HG03045 (cell line): ENCODE measurements around the gene MAFB.

Experiments
- ATAC-seq: cut with Tn5 transposase; IDR thresholded peaks from one replicate; pipeline ENCODE4 v1.9.1; 2021; ENCODE audit warnings: mild to moderate bottlenecking, moderate library complexity; ENCODE audit not compliant: unreplicated experiment

The MAFB gene

DNA sequence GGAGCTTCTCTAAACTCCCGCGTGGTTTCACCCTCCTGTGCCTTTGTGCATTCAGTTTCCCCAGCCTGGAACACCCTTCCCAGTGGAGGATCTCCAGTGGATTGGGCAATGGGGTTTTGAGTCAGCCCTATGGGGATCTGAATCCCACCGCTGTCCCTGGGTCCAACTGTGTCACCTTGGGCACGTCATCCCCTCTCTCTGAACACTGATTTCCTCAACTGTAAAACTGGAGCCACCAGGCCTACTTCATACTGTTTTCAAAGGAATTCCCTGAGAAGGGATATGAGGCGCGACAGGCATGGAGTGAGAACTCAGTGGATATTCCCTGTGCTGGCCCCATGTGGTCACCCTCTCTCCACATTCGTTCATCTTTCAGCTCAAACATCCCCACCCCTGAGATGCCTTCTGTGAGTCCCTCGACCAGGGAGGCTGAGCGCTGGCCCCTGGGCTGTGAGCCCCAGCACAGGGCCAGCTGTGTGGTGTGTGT lies 25.7 kb downstream of the MAFB start:
- ATAC-seq, result no peak

DNA sequence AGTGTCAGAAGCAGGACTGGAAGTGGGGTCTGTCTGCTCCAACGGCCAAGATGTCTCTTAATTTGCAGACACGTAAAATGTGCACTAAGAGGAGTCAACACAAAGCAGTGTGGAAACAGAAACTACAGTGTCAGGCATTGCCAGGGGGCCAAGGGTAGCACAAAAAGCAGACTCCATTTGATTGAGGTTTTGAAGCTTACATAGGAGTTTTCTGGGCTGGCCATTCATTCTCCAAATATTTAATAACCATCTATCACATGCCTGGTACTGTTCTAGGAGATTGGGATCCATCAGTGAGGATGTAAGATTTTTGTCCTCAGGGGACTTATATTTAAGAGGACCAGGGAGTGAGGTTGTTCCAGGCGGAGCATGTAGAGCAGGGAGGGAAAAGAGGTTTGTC lies 29.5 kb downstream of the MAFB start:
- no peak for ATAC-seq

DNA sequence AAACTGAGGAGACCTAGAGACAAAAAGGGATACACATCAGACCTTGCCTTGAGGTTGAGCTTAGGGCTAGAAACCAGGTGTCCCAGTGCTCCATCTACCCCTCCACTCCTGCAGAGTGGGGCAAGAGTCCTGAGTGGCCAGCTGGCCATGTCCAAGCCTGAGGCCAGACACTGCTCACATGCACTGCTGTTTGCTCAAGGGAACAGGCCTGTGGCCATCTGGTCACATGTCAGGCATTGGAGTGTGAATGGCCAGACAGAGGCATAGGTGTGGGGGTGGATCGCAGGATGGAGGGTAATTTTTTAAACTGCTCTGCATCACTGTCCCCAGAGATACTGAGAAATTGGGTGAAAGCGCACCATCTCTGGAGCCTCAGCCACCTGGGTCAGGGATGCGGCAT lies 30.5 kb downstream of the MAFB start:
- no peak for ATAC-seq

DNA sequence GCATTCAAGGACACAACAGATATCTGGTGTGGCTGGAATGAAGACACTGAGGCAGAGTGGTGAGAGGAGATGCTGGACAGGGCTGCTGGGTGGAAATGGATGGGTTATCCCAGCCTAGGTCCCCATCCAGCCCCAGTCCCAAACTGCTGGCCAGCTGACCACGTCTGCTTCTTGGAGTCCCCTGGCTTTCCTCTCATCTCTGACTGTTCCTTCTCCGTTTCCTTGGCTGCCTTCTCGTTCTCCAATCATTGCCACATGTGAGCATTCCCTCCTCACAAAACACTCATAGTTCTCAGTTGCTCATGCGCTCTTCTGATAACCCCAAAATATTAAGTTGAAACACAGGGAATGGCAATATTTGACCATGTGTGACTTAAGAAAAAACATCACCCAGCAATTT lies 31.5 kb downstream of the MAFB start:
- ATAC-seq, result no peak

DNA sequence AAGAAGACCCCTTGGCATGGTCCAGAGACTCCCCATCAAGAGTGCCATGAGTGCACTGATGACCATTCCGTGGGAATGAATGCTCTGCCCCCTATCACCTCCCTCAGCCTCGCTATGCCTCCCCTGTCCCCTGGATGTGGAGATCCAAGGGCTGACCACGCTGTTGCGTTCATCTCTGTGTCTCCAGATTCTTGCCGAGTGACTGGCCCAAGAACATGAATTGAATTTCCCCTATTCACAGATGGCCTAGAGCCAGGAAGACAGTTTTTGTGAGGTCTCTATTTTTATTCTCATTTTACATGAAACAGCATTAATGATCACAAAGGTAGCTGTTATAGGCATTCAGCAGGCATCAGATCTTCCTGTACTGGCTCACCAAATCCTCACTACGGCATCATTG lies 33.6 kb downstream of the MAFB start:
- ATAC-seq, result no peak

DNA sequence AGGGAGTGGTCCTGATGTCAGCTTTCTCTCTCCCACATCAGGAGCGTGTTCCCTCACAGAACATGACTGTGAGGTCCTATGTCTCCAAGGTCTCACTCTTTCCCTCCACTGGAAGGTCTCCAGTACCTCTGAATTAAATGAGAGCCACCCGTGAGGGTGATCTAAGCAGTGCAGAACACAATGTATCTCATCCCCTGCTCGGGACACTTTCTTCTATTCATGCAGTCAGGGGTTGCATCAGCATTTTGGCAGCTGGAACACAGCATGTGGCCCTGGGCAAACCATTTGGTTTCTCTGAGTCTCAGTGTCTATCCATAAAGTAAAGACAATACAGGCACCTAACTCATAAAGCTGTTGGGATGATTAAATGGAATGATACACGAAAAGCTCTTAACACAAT lies 34.2 kb downstream of the MAFB start:
- ATAC-seq, result no peak

DNA sequence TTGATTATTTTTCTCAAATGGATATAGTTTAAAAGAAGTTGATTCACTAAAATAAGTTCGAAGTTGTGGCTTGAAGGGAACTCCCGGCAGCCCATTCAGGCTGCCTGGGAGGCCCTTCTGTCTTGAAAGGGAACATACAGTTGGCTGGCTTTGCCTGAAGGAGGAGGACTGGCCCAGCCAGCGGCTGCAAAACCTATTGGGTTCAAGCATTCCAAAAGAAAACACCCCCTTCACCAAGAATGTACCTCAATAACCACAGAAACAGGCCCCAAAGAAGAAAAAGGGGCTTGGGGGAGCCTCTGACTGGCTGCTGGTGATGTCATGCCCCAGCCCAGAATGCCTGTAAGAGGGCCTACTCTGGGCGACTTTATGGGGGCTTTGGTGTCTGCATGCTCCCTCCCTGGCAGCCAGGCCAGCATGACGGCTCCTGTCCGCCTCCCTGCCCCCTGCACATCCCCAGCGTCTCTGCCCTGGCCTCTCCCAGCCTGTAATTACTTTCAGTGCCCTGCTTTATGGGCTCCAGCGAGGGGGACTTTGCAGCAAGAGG lies 36.5 kb downstream of the MAFB start:
- no peak for ATAC-seq

DNA sequence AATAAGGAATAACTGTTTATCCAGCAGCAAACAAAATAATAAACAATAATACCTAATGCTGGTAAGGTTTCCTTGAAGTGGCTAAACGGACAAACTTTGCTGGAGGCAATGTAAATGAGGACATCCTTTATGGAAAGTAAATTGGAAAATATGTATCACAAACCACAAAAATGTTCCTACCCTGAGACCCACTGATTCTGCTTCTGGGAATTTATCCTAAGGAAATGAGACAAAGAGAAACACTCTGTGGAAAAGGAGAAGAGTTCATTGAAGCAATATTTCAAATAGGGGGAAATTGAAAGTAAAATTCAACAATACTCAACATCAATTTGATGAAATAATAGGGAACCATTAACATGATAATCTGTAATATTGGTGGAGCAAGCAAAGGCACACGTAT lies 37.9 kb downstream of the MAFB start:
- no peak for ATAC-seq

DNA sequence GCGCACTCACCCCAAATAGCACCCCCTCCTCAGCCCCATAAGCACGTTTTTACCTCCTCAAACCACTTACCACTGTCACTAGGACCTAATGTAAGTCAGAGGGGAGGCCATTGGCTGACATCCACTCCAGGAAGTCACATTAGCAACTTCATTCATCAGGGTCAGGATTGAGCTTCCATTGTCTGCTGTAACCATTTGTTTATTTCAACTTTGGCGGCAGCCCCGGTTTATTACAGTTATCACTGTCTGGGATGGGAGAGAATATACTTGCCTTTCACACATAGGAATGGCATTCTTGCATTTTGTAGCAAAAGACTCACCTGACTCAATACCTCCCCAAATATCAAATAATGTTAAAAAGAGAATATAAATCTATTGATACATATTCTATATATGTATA lies 38.3 kb downstream of the MAFB start:
- ATAC-seq, result no peak

DNA sequence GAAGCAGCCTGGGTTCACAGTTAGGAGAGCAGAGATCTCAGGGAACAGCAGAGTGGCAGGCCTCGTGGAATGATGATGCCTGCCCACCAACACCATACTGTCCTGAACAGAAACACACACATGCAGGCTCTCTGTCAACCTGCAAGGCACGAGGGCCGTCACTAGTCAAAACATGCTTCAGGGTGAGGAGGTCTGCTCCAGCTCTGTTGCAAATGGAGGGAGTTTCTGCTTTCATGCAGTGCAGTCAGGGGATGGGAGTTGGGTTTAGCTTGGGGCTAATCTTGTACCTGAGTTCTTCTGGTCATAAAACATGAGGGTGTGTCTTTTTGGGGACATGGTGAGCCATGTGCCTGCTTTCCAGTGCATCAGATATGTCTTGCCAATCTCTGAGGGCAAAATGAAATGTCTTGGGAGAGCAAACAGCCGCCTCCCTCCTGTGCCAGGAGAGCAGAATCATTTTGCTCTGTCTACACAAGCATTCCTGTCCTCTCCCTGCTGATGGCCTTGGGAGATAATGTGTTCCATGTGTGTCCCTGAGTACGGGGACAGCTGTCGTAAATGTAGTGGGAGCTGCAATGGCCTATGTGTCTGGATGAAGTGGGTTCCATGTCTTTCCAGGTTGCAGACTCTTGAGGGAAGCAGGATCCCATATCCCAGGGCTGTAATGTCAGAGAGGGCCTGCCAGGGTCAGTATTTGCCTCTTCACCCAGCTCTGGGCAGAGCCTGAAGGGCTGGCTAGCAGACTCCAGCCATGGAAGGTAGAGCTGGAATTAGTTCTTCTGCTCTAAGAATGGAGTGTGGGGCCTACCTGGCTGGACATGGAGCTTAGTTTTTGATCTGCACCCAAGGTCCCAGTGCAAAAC lies 40.6 kb downstream of the MAFB start:
- ATAC-seq, result no peak

DNA sequence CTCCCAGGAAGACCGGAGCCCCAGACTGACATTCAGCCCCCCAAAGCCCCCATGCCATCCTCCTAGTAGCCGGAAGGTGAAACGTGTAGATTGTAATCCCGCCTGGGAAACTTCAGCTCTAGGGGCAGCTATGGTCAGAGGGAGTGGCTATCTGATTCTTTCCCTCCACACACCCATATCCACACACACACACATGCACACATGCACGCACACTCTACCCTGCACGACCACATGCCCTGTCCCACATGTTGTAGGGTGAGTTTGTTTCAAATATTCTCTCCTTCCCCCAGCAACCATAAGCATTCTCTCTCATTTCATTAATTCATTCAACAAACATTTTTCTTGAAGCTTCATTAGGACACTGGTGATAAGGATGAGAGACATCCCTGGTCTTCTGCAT lies 42.2 kb downstream of the MAFB start:
- no peak for ATAC-seq

DNA sequence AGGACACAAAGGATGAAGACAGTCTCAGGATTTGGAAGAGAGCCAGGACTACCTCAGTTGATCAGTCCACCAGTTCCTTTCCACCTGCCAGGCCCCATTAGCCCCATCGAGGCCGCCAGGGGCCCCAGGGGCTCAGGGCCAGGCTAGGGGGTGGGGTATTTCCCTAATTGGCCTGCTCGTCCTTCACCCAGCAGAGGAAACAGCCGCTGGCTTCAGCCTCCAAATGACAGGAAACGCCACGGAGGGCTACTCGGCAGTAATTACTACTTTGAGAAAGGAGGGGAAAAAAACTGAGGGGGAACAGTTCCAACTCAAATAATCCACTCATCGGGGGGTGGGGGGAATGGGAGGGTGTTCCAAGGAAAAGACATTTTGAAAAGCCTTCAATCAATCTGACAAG lies 42.7 kb downstream of the MAFB start:
- no peak for ATAC-seq

DNA sequence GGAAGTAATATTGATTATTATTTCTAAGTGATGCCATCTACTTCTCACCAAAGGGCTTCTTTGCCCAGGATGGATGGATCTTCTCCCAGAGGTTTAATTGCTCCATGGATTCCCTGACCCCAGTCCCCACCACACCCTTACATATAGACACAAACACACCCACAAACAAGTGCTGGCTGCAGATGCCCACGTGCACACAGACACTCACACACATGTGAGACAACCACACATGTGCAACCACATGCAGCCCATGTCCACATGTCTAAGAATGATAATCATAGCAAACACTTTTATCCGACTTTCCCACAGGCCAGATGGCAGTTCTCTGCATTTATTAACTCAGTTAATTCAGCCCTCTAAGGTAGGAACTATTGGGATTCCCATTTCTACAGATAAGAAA lies 44.2 kb downstream of the MAFB start:
- no peak for ATAC-seq

DNA sequence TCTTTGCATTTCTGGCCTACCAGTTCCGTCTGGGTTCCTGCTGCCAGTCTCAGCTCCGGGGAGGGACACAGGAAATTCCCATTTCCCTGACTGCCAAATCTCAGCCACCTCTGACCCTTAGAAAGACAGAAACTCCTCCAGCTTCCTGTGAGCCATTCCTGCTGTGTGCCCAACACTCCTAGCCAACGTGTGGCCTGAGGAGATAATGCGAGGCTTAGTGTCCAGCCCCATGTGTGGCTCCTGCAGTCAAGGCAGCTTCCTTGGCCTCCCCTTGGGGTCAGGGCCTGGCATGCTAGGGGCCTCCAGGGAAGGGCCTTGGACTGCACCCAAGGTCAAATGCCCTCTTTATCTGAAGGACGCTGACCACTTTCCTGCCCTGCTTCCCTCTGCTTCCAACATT lies 45.1 kb downstream of the MAFB start:
- no peak for ATAC-seq

DNA sequence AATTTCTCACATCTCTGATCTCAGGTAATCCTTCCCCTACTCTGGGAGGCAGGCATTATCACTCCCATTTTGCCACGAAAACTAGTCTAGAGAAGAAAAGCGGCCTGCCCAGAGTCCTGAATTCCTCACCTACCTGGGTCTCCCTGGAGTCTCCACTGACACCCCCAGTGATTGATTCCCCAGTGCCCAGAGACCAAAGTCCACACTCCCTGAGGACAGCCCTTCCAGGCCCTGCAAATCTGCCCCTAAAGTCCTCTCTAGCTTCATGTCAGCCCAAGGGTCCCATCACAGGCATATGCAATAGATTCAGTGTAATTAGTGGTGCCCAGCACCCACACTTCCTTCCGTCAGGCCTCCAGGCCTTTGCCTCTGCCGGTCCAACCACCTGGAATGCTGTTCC lies 47.2 kb downstream of the MAFB start:
- ATAC-seq, result no peak

DNA sequence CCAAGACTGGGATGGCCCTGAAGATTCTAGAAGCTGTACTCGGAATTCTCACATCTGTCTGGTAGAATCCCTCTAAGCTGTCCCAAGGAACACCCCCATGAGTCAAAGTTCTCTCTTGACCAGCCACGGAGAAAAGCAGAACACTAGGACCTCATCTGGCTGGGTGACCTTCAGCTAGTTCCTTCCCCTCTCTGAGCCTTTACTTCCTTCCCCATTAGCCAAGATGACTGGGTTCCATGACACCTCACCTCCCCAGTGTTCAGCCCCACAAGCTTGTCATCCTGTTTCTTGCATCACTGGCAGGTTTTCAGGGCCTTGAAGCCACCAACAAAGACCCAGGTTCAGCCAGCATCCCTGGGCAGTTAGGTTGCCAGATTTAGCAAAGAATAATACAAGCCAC lies 47.8 kb downstream of the MAFB start:
- ATAC-seq, result no peak

DNA sequence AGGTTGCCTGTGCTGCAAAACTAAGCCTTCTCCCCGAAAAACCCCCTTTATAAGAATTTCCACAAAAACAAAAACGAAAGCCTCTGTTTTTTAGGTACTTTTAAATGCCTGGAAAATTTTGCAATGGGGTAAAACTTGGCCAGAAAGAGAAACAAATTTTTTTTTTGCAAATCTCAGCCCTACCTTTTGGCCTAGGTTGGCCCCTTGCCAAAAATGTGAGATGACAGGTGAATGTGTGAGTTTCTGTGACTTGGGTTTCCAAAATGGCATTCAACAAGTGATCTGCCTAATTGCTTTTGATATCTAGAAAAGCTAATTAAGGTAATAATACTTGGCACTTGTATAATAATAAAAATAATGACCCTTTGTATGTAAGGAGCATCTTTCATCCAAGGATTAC lies 48.4 kb downstream of the MAFB start:
- ATAC-seq, result no peak

DNA sequence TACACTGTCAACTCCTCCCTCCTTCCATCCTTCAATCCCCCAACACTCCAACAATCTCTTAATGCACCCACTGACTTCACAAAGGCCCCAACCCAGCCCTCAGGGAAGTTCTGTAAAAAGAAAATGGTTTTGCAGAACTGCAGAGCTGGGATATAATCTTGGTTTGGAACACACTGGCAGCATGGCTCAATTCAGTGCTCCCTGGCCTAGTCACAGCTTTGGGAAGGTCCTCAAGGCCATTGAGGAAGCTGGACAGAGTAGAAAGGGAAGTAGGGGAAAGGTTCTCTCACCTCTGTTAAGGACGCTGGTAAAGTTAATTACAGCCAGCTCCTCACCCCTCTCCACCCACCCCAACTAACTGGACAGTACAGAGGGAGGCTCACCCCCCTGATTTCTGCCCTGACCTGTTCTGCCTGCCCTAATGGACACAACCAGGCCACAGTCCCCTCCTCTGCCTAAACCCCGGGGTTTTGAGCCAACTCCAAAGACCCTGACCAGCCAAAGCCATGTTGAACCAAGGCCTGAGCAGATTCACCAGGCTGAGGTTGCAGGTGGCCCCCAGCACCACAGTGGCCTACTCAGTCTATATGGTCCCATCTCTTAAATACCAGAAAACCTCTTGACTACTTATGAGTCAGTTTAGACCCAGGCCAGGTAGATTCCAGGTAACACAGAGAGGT lies 49.2 kb downstream of the MAFB start:
- no peak for ATAC-seq

DNA sequence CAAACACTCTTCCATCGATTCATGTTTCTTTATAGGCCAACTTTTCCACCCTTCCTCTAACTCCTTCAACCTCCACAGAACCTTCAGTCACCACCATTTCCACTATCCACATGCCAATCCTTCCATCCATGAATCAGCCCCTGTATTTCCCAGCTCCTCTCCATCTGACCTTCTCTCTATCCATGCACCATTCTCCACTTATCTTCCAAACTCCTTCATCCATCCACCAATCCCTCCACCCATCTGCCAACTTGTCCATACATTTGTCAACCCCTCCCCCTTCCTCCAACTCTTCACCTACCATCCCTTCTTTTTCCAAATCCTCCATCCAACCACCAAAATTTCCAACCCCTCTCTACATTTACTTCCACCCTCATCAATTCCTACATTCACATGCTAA lies 49.9 kb downstream of the MAFB start:
- no peak for ATAC-seq

DNA sequence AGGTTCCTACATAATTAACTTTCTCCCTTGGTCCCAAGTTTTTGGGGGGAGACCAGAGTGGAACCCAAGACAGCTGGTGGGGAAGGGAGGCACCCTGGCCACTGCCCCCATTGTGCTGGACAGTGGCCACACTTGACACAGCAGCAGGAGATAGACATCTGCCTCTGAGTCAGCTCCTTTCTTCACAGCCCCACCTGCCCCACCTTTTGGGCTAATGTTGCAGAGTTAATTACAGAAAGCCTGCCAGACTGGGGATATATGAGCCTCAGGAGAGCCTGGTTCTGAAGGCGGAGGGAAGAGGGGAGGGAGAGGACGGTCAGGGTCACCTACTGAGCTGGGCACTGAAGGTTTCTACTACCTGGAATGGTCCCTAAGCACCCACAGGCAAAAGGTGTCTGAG lies 50.6 kb downstream of the MAFB start:
- no peak for ATAC-seq

DNA sequence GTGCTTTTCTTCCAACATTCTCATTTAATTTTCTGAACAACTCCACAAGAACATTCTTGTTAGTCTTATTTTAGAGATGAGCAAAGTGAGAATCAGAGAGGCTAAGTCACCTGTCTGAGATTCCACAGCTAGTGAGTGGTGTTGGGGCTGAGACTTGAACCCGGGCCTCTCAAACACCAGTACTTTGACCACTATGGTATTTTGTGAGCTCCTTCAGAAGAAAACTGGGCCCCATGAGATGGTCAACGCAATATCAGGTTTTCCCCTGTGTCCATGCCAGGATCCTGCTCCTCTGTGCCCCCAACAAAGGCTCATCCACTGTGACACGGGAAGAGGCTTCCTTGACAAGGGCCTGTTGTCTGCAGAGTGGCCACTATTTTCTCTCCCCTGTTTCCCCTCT lies 51.9 kb downstream of the MAFB start:
- ATAC-seq, result no peak

DNA sequence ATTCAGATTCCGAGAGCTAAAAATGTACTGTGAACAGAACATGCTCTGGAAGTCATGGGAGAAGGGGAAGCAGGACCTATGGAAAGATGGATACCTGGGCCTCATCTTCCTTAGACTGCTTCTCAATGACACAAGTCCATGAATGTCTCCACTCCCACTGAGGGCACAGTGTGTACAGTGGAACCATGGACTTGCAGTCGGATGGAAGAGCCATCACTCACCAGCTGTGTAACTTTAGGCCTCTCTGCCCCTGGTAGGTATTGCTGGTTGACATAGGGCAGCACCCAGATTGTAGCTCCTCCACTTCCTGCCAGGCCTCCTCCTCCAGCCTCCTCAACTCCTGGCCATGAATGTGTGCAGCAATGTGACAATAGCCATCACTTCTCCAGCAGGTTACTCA lies 52.5 kb downstream of the MAFB start:
- ATAC-seq, result no peak
